CD4-positive, alpha-beta T cell treated with Interleukin-4 for 1 hour (primary cell): ENCODE results near the gene STK11IP.

Source experiments
- DNase-seq, 2 donors: peaks; one replicate each; pipeline ENCODE4 v3.0.0-alpha.2; 2020 to 2022

Gene STK11IP

DNA sequence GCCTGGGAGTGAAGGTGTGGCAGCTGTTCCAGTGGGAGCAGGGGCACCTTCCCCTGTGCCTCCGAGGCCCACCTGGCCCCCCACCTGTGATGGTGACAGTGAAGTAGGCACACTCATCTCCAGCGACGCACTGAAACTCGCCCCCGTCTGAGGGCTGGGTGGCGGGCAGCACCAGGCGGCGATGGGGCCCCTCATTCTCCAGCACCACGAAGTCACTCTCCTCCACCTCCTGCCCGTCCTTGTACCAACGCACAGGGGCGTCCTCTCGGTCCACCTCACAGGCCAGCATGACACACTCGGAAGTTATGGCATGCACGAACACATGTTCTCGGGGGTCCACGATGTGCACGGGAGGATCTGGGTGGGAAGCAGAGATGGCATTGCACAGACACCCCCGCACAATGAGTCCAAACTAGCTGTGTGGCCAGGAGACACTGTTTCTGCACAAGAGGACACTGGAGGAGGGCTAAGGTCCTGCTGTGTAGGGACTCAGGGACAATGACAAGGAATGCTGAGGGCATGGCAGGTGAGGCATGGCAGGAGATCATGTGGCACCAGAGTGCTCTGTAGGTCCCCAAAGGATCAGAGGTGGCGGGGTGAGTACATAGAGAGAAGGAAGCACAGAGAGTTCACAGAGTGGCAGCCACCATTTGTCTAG, 34.3 kb upstream of the STK11IP start:
- DNase-seq: no peak

DNA sequence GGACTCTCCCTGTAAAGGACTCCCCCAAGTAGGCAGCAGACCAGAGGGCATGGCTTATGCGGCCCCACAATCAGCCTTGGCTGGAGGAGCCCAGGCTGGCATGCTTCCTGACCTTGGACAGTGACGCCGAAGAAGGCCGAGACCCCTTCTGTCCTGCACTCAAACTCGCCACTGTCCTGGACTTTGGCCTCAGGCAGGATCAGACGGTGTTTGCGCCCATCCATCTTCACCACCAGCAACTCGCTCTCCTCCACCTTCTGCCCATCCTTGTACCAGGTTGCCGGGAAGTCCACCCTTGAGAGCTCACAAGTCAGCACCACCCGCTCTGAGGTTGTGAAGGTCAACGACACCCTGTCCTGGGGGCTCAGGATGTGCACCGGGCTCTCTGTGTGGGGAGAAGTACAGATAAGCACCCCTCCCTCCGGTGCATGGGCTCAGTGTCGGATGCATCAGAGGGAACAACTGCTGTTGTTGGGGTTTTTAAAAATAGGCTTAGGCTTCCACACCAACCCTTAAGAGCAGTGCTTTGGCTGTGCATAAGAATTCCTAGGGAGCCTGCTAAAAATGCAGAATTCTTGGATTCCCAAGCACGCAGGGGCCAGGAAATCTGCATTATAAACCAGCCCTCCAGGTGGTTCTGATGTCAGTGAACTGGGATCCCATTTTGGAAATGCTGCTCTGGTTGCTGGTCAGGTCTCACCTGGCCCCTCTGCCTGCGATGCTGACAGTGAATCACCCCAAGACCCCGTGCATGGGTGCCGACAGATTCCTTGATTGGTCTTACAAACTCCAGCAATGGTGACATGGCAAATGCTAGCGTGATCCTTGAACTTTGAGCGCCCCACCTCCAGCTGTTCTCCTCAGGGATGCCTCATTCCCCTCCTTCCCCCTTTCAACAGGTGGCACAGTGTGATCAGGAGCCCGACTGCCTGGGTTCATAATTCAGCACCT, 32.3 kb upstream of the STK11IP start:
- DNase-seq: no peak

DNA sequence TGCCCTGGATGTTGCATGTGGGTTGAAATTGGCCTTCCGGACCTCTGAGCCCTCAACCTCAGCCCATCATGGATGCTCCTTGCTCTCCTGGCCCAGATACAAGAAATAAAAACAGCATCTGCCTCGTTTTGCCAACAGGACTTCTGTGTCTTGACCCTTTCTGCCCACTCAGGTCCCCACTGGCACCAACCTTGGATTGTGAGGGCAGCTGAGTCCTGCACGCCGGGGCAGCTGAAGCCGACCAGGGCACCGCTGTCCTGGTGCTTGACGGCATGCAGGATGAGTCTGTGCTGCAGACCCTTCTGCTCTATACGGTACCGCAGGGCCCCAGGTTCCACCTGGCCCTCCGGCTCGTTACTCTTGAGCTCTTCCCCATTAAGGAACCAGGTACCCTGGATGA, 31.0 kb upstream of the STK11IP start:
- no peak for DNase-seq

DNA sequence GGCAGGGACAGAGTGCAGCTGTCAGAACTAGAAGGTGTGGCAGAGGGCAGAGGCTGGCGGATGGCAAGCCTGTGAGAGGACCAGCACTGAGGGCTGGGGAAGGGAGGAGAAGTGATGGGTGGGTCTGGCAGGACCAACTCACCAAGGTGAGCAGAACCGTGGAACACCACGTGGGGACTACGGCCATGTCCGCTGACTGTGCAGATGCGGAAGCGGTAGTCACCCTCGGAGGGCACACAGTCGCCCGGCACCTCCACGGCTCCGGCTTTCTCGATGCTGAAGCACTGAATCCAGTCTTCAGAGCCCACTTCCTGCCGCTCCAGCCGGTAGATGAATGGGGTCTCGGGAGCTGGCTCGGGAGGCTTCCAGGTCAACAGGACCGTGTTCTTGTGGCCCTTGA, 30.5 kb upstream of the STK11IP start:
- DNase-seq: no peak

DNA sequence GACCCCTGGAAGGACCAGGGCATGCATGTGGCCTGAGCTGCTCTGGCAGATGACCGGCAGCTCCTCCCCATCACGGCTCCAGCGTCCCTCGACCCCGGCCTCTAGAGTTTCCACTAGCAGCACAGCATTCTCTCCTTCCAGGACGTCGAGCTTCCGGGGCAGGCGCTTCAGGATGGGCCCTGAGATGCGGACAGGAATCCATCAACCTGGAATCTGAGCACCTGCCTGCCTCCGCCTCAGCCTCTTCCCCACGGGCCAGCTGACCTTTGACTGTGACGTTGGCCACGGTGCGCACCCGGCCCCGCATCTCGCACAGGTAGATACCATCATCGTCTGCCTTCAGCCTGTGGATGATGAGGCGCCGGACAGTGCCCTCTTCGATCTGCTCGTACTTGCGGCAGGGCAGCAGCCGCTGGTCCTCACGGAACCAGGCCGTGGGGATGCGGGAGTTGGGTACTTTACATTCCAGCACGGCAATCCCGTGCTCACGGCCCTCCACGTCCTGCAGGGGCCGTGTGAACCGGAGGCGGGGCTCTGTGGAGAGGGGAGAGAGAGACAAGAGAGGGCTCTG, 29.8 kb upstream of the STK11IP start:
- DNase-seq: no peak

DNA sequence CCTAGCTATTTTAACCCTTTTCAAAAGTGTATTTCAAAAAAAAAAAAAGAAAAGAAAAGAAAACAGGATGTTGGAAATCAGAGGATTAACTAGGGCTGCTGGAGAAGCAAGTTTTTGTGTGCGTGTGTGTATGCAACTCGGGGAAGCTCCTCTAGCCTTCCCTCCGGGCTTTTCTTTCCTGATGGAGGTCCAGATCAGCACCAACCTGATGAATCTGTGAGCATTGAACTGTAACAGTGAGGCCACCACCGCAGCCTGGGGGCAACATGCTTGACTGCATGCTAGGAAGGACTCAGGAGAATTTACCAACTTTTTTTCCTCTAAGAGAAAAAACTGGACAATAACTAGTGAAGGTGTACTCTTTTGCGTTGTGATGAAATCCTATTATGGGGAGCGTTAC, 28.6 kb upstream of the STK11IP start:
- DNase-seq: no peak

DNA sequence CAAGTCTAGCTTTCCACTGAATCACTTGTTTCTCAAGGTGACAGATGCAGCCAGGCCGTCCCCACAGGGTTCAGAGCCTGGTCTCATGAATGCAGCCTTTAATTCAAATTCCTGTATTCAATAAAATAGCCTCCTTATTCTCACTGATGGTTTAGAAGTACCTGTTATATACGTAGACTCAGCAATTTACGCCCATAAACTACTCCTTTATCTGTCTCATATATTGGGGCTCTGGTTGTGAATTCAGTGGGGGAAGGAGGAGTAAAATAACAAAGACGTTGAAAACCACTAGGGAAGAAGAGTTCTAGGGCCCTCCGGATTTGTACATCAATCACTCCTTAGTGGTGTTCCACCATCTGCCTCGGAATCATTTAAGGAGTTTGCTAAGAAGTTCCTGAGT, 28.0 kb upstream of the STK11IP start:
- DNase-seq: no peak

DNA sequence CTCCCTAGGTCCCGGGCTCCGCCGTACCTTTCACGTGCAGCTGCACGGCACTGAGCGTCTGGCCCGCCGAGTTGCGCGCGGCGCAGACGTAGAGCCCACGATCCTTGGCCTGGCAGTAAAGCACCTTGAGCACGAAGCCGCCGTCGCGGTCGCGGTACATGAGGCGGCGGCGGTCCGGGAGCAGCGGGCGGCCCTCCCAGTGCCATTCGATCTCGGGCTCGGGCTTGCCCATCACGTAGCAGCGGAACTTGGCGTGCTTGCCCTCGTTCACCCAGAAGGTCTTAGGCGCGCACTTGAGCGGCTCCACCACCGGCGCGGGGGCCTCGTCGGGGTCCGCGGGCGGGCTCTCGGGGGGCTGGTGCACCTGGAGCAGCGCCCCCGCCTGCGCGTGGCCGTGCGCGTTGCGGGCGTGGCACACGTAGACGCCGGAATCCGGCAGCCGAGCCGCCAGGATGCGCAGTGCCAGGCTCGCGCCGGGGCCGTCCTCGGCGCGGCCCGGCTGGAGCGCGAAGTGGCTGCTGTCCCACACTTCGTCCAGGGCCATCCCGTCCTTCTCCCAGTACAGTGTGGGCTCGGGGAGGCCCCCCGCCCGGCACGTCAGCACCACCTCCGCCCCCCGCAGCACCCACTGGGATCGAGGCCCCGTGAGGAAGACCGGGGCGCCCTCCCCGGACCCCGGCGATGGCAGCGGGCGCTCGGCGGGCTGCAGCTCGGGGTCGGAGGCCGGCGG, 27.3 kb upstream of the STK11IP start:
- DNase-seq: no peak

DNA sequence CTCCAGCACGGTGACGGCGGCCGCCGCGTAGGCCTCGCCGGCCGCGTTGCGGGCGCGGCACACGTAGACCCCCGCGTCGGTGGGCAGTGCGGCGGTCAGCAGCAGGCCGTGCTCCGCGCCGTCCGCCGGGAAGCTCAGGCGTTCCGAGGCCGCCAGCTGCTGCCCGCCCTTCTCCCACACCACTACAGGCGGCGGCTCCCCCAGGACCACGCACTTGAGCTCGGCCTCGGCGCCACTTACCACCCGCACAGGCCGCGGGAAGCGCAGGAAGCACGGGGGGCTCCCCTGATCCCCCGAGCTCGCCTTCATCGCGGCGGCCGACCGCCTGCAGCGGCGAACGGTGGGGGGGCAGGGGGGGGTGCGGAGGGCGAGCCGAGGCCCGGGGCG, 26.7 kb upstream of the STK11IP start:
- no peak for DNase-seq

DNA sequence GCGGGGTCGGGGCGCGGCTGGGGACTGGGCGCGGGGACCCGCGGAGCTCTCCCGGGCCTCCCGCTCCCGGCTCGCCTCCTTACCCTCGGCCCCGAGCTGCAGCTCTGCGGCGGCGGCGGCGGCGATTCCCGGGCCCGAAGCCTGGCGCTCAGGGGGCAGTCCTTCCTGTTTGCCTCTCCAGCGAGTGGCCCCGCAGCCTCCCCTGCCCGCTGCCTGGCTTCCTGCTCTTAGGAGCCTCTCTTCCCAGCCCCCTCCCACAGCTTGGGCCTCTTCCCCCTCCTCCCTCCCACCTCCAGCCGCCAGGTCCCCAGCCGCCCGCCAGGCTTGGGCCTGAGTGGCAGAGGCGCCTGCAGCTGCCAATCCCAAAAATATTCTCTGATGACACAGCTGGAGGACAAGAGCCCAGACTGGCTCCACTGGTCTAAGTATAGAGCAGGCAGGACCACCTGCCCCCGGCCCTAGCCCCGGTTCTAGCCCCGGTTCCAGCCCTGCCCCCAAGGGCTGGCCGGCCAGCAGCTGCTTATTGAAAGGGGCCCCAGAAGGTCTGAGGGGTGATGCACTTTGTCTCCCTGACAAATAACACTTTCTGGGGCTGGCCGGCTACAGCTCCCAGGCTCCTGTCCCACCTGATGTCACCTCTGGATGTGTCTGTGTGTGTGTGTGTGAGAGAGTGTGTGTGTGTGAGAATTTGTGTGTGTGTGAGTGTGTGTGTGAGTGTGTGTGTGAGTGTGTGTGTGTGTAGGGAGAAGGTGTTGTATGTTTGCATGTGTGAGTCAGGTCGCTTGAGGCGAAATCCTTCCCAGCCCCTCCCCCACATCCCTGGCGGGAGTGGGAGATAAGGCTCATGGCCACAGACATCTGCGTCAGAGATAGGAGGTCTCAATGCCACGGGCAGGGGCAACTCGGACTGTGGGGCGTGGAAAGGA, 26.1 kb upstream of the STK11IP start, which contains the start of gene OBSL1:
Gene OBSL1, minus strand, starts transcription at position 229 of the 926 bp plus-strand sequence. CDS start 307 bp downstream, outside the sequence.
- DNase-seq: no peak

DNA sequence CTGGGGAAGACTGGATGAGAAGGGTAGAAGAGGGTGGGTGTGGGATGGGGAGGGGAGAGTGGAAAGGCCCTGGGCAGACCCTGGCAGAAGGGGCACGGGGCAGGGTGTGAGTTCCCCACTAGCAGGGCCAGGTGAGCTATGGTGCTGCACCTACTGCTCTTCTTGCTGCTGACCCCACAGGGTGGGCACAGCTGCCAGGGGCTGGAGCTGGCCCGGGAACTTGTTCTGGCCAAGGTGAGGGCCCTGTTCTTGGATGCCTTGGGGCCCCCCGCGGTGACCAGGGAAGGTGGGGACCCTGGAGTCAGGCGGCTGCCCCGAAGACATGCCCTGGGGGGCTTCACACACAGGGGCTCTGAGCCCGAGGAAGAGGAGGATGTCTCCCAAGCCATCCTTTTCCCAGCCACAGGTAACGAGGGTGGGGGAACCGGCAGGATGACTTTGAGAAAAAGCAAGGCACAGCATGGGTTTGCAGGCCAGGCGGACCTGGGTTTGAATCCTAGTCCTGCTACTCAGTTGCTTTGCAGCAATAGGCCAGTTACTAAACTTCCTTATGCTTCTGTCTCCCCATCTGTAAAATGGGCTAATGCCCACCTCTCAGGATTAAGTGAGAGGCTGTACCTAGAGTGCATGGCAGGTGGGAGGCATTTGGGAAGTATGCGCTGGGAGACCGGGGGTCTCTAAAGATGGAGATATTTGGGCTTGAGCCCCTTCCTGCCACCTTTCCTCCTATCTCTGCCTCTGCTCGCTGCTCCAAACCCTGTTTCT, 25.2 kb upstream of the STK11IP start, which contains the start of gene INHA:
Gene INHA, plus strand, starts transcription at position 74 of the 765 bp plus-strand sequence. Its CDS starts 65 bp downstream, at position 139.
- DNase-seq: no peak

DNA sequence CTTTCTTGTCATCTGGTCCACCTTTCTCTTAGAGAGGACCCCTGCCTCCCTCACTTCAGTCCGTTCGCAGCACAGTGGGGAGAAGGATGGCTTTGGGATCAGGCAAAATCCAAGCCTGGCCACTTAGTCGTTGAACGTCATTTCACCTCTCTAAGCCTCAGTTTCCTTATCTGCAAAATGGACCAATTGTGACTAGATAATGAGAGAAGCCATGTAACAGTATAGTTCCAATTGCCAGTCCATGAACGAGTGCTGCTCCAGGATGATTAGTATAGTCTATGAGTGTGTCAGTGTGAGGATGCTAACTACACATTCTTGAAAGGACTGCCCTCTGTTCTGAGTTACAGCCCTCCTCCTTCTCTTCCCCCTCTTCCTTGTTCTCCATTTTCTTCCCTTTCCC, 24.5 kb upstream of the STK11IP start:
- no peak for DNase-seq

DNA sequence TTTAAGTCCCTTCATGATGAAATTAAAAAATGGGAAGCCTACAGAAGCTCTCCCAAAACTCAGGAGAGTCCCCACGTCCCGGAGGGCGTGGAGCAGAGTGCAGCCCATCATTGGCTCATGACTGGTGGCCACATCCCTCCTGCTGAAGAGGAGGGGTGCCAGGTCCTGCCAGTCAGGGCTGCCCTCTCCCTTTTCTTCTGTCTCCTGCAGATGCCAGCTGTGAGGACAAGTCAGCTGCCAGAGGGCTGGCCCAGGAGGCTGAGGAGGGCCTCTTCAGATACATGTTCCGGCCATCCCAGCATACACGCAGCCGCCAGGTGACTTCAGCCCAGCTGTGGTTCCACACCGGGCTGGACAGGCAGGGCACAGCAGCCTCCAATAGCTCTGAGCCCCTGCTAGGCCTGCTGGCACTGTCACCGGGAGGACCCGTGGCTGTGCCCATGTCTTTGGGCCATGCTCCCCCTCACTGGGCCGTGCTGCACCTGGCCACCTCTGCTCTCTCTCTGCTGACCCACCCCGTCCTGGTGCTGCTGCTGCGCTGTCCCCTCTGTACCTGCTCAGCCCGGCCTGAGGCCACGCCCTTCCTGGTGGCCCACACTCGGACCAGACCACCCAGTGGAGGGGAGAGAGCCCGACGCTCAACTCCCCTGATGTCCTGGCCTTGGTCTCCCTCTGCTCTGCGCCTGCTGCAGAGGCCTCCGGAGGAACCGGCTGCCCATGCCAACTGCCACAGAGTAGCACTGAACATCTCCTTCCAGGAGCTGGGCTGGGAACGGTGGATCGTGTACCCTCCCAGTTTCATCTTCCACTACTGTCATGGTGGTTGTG, 23.0 kb upstream of the STK11IP start:
- no peak for DNase-seq

DNA sequence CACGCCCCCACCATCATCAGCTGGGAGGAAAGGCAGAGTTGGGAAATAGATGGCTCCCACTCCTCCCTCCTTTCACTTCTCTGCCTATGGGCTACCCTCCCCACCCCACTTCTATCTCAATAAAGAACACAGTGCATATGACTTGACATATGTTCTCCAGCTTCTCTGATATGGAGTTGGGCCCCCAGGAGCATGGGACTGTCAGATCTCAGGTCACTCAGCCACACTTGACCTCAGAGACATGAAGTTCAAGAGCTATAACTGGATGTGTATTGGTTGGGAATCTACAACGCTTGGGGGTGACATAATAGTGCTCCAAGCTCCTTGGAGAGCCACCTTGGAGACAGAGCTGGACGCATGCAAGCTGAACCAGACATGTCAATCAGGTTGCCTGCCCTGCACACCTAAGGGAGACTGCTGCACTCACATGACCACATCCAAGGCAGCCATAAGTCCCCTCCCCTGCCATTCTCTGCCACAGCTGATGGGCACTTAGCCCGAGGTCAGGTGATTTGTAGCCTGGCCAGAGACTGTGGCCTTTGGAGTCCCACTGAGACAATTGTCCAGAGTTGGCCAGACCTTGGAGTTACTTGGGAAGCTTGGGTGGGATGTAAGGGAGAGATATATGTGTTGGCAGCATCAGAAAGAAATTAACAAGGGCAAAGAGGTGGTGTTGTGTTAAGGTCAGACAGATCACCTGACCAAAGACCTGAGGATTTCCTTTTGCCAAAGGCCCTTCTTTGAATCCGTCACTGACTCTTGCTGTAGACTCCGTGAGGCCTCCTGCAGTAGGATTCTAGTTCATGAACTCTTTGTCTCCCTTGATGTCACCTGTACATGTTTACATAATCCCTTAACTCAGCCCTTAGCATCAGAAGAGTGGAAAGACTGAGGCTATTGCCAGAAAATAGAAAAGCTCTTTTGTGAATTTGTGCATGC, 21.8 kb upstream of the STK11IP start:
- DNase-seq: no peak

DNA sequence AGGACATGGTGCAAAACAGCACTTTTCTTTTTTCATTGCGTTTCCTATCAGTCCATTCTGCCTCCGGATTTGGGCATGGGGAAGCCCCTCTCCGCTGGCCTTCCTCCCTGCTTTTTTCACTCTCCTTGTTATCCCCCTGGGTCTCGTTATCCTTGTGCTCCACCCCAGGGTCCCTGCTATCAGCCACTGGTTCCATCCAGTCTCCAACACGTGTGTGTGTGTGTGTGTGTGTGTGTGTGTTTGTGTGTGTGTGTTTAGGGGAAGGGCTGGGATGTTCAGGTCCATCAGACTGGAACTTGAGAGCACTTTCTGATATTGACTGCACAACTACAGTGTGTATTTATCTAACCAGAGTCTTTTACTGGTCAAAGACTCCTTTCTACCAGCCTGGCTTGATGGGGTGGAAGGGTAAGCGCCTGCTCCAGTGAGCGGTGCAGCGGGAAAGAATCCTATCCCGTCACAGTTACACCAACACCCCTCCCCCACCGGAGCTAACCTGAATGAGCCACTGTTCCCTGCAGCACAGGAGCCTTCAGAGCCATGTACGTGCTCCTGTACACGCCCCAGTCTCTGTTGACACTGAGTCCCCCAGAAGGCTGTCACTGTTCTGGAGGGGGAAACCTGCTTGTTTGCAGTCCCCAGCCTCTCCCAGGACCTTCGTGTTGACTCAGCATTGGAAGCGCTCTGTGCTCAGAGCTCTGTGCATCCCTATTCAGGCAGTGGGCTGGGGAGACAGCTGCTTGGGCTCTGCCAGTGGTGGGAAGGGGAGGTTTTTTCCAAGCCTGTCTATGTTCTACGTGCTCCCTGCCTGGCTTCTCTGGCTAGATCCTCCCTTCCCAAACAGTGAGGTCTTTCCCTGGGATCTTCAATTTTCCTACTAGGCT, 20.9 kb upstream of the STK11IP start:
- DNase-seq: no peak

DNA sequence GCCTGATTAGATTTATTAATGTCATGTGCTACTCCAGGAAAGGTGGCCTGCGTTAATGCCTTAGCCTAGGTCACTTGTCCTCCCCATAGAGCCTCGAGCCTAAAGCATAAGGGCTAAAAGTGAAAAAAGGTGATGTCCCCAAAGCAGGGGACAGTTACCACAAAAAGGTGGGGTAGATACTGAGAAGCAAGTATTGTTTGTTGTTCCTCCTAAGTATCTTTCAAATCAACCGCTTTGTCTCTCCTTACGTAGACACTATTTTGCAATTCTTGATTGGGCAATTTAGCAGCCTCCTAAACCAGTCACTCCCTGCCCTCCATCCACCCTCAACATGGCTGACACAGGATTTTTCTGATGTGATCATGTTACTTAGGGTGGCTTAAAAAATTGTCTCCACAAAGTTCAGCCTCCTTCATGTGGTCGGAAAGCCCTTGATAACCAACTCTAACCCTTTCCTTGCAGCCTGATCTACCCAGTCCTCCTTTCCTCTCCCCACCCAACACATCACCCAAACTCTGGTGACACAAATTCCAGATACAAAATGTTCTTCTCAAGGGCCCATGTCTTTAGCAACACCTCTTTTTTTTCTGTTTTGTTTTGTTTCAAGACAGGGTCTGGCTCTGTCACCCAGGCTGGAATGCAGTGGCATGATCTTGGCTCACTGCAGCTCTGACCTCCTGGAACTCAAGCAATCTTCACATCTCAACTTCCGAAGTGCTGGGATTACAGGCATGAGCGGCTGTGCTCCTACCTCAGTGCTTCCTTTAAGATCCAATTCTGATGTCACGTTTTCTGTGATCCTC, 18.6 kb upstream of the STK11IP start:
- no peak for DNase-seq

DNA sequence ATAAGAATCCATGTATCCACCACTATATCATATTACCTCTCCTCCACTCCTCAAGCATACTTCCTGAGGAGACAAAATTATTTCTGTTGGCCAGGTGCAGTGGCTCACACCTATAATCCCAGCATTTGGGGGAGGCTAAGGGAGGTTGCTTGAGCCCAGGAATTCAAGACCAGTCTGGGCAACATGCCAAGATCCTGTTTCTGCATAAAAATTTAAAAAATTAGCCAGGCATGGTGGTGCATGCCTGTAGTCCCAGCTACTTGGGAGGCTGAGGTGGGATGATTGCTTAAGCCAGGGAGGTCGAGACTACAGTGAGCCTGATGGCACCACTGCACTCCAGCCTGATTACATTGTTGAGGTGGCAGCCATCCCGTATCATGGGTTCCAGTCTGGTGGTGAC, 16.3 kb upstream of the STK11IP start:
- no peak for DNase-seq
